GM21717 (cell line): ENCODE data around the gene GRHL3.

Experiments used
- ATAC-seq: cut with Tn5 transposase; IDR thresholded peaks from one replicate; pipeline ENCODE4 v1.9.1; 2021; ENCODE audit warnings: mild to moderate bottlenecking, moderate library complexity; ENCODE audit not compliant: unreplicated experiment

The GRHL3 gene

GRCh38 chr1:24366707-24367106 is 47.5 kb downstream of the GRHL3 start:
- ATAC-seq = no peak

DNA sequence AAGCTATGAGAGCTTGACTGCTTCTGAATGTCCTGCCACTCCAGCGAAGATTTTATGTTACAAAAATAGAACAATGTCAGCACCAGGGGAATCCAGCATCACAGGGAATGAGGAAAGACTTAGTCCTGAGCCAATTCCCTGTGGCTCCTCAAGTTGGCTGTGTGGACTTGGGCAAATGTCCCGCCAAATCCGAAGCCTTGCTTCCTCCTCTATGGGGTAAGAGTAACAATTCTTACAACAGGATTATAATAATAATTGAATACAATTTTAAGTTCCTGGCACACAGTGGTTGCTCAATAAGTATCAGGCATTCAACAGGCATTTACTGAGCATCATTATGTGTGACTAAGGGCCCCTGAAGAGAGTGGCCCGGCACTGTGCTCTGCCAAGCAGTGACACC is 50.0 kb downstream of the GRHL3 start:
- no peak for ATAC-seq

DNA sequence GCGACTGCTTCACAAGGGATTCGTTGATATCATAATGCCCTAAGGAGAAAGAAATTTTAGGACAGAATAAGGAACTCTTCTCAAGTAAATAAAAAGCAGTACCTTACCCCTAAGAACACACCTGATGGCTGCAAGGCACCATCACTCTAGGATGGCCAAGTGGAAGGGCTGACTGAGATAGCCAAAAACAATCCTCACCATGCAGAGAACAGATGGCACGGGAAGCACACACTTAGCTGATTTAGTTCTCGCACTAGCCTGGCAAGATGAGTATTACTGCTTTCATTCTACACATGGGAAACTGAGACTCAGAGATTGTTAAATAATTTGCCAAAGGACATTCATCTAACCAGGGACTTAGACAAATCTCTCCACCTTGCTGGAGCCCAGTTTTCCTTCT is 50.6 kb downstream of the GRHL3 start:
- ATAC-seq = no peak

- no peak for ATAC-seq
Measured at GRCh38 chr1:24373044-24373443, 53.9 kb downstream of the GRHL3 start.

GRCh38 chr1:24373710-24374109 is 54.6 kb downstream of the GRHL3 start:
- ATAC-seq = no peak

DNA sequence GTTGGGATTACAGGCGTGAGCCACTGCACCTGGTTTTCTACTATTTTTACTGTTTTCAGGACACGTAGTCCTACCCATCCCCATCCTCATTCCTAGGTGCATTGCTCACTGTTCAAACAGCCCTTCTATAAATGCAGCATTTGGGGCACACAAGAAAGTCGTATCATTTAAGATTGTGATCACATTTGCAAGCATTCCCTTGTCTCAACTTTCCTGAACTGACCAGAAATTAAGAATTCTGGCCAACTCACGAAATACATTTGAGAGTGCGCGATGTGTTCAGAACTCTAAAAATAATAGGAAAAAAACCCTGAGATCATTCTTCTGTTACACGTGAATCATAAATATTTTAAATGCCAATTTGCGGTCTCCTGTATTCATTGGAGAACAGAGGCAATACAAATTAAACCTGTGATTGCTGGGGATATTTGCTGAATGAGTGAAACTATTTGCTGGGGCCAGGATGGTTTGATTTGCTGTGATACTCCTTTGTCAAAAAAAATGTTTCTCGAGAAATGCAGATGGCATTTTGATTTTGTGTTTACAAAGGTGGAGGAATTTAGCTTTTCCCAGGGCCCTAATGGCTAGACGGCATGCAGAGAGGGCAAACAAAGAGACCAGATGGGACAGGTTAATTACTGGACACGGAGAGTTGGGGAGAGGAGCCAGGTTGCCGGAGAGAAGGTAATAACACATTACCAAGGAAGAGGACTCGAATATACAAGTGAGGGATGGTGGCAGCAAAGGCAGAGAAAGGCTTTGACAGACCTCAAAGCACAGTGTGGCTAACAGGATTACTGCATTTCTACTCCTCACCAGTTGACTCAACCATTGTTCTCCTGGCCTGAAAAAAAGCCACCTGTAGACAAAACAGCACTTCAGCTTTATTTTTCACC is 56.0 kb downstream of the GRHL3 start:
- ATAC-seq = no peak

DNA sequence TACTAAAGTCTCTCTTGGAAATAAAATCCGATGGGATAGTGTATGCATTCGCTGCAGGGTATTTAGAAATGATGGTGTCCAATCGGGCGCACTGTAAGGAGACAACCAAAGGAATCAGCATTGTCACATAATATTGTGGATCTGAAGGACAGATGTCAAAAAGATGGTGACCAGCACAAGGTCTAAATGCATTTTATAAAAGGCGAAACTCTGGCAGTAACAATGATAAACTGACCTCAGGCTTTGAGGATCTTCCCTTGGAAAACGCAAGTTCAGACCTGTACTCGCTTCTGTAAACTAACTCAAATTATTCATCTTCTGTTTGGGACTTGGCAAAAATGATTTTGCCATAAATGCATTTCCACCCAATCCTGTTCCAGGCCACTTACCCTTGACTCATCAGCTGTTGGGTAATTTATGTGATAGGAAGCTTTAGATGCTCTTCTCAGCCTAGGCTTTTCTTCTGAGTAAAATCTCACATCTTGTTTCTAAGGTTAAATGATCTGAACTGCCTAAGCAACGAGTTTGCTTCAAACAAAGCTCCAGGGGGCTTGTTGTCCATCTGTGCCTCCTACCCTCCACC is 60.7 kb downstream of the GRHL3 start:
- no peak for ATAC-seq

DNA sequence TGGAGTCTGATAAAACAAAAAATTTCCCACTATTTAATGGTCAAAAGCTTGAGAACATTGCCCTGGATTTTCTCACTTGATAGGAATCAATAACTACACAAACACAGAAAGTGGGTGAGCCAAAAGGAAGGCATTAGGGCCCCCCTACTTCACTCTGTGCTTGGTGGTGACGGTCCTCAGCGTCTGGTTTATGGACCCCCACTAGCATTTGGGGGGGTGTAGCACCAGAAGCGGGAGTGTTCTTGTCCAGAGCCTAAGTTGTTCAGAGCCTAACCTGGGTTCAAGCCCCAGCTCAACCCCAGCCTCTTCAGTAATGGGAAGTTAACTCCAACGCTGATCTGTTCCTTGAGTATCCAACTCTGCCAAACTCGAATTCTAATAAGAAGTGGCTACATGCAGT is 61.4 kb downstream of the GRHL3 start:
- ATAC-seq = no peak

DNA sequence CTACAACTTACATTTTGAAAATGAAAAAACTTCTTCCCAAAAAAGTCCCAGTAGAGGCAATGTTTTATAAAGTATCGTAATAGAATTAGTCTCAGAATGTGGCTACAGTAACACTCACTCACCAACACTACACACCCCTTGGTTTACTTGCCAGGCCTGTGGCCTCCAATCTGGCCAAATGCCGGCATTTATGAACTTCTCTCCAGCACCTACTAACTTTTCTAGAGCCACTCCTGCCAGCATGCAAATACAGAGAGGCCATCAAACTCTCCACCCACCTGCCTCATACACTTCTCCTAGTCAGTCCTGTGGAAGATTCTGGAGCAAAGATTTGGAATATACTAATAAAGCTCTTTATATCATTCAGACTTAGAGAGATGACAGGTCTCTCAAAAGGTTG is 62.1 kb downstream of the GRHL3 start:
- no peak for ATAC-seq

DNA sequence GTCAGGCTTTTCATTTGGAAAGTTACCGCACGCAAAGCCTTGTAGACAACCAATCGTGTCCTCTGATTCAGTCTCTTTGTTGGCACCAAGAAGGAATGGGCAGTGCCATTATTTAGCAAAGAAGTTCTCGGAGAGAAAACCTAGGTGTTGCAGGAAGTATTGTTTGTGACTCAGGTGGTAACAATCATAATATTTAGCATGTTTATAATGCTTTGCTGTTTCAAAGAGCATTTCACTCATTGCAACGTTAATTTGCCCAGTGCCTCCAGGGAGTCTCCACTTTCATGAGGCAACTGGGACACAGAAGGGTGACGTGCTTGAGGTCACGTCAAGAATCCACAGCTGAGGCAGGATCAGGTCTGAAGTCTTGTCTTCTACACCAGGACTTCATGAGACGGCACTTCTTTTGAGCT is 63.0 kb downstream of the GRHL3 start:
- ATAC-seq = no peak

DNA sequence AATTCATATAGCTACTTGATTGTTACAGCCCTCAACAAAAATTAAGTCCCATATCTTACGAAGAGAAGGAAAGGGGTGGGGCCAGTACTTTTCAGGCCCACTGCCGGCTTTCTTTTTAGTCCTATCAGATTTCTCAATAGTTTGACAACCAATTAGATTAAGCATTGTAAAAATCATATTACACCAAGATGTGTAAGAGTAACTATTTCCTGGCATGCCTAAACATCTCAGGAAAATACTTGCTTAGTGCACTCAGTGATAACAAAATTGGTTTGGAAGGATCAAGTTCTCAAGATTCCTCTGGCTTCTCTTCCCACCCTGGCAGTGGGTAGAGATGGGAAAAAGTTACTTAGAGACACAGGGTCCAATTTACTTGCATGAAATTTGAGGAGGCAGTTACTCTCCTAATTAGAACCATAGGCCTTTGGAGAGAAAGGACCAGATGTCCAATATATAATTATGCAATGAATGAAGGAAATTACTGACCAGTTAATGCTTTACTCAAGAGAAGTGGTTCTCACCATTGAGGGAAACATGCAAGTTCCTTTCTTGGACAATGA is 64.3 kb downstream of the GRHL3 start:
- no peak for ATAC-seq

- no peak for ATAC-seq
Measured at GRCh38 chr1:24384251-24385090, 65.3 kb downstream of the GRHL3 start.

GRCh38 chr1:24385160-24385940 is 66.2 kb downstream of the GRHL3 start:
- ATAC-seq = no peak

DNA sequence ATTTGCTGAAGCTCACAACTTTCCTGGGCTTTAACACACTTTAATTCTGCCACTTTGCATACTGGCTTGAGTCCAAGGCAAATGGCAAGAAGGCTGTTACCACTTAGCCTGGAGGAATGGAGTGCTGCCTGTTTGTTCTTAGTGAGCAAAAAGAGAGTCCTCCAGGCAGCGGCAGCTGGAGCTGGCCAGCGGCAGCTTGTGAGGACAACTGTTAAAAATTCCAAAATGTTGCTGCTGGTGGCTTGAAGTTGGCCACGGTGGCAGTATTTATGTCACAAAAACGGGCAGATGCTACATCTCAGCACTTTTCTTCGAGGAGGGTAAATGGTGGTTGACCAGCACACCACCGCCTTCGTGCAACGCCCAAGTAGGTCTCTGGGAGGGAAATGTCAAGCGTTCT is 67.1 kb downstream of the GRHL3 start:
- no peak for ATAC-seq

- ATAC-seq = no peak
Measured at GRCh38 chr1:24386931-24387330, 67.8 kb downstream of the GRHL3 start.

DNA sequence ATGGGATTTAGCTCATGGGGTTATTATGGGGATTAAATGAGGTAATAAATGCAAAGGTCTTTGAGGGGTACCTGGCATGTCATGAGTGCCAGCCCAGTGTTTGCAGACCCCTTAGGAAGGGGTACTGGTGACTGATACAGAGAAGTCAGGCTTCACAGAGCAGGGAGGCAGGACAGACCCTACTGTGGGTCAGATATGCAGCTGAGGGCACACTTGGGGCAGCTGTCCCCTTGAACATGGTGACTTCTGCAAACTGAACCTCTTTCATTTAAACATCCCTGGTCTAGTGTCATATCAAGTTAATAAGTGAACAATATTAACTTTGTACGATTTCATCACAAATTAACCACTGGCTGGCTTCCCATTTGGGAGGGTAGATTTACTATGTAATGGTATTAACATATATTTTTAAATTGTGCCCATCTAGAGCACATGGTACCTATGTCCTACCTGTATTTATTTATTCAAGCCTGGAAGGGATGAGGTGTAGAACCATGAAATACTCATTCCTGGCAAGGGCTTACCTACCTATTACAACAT is 68.5 kb downstream of the GRHL3 start:
- ATAC-seq = no peak

- no peak for ATAC-seq
Measured at GRCh38 chr1:24388331-24388885, 69.3 kb downstream of the GRHL3 start.

DNA sequence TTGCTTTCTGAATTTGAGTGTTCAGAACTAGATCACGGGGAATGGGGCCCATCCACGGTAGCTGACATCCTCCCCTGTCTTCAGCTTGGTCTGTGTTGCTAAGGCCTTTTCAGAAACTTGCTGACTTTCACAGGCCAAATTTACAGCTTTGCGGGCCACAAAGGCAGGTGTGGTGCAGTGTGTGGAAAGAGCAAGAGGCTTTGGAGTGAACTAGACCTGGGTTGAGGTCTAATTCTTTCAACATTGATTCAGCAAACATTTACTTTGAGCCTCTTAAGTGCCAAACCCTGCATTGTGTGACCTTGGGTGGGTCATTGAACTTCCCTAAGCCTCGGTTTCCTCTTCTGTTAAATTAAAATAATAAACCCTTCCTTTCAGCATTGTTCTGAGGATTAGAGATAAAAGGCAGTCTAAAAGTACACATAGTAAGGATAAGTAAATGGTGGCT is 70.1 kb downstream of the GRHL3 start:
- ATAC-seq = no peak

DNA sequence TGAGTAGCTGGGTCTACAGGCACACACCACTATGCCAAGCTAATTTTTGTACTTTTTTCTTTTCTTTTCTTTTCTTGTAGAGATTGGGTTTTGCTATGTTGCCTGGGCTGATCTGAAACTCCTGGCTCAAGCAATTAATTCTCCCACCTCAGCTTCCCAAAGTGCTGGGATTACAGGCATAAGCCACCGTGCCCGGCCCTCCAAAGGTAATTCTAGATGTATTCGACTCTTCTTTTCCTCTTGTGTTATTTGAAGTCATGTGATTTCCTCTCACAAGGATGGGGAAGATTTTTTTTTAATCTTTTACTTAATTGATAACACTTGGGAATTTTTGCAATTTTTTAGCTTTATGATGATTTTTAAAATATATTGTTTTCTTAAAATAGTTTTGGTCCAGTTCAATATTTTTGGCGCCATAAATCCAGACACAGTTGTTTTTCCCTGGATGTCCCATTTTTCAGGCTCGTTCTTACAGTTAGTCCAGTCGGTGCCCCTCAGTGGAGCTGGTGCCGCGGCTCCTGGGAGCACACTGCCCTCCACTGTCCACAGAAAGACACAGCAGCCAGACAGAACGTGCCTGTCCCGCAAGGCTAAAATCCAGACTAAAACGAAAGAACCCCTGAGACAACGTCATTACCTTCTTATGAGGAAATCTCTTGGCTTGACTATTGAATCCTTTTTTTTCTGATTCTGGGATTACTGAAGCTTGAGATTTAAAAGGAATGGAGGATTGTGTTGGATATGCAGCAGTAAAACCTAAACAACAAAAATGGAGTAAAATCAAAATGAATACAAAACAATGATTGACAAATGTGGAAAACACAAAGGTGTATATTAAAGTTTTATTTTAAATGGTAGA is 72.0 kb downstream of the GRHL3 start:
- peak; percentile 49 for ATAC-seq
